Right cardiac atrium (tissue), 5 donors: ENCODE data around the gene VAV3. TPM values are rescaled to one million over a fixed set of nuclear protein-coding genes. Genes with fewer than 3 reads are reported as not detected.
"Not testable (repeated sequence)": the region's sequence is repeated elsewhere in the genome, so short reads cannot be mapped to it uniquely, and the experiment has no call there.

Experiments used
- ATAC-seq, 2 donors: fragments of 200-7000 bp; cut with Tn5 transposase; one replicate each; pipeline versions ENCODE4 v1.8.0 to v1.9.1; 2020; ENCODE audit warnings: moderate library complexity in 2 of 2, mild to moderate bottlenecking in 1 of 2
- DNase-seq, 3 donors: peaks; one replicate each; pipeline ENCODE4 v3.0.0-alpha.2; 2020
- H3K27ac ChIP-seq: one replicate; pipeline ENCODE4 v1.5.1; 2013; ENCODE audit warnings: mild to moderate bottlenecking, low read length, control low read depth, moderate library complexity
- H3K27me3 ChIP-seq: one replicate; pipeline ENCODE4 v1.6.1; 2013; ENCODE audit not compliant: control insufficient read depth, insufficient read depth
- H3K4me1 ChIP-seq: one replicate; pipeline ENCODE4 v1.6.1; 2013; ENCODE audit warnings: low read length; ENCODE audit not compliant: control insufficient read depth, insufficient read depth
- H3K4me3 ChIP-seq: one replicate; pipeline ENCODE4 v1.5.1; 2013; ENCODE audit warnings: low read length, control low read depth
- H3K9me3 ChIP-seq: one replicate; pipeline ENCODE4 v1.6.1; 2013; ENCODE audit warnings: low read length; ENCODE audit not compliant: control insufficient read depth
- WGBS: extraction: QIAGEN DNeasy Blood & Tissue Kit; methylation state at CpG from one replicate; pipeline ENCODE4 v1.1.7; 2013; 5-methylcytosine and 5-hydroxymethylcytosine counted together
- intact Hi-C, 4 donors: fragments of 100-400 bp; cut with DNase I; formaldehyde crosslinking; loops; one replicate each; pipeline versions ENCODE4 v1.11.0 to v1.14.0; 2022 to 2023
- polyA plus RNA-seq: library from polyadenylated mRNA; stranded (reverse); fragments of 200-250 nt; gene quantifications from one replicate; pipeline ENCODE4 v1.2.3, GENCODE V29; 2013
- total RNA-seq, 4 donors: library from RNA; stranded (reverse); fragmentation: NEBNext Ultra II Directional; extraction: Animal tissue kit (Norgen Biotek cat#: 25700); gene quantifications; one replicate each; pipeline ENCODE4 v1.2.1, GENCODE V29; 2021
- donor health status: healthy with polysubstance abuse.
- donor health status: DM: no; HTN: yes; CAD: no.
- donor health status: DM: no; HTN: no; CAD: no.
- donor health status: DM: no; HTN: yes; CAD: no; lungs with severe emphysema.
- donor health status: DM: yes; HTN: yes; CAD: no.

The VAV3 gene
- total and polyA plus RNA-seq, 5 donors, result 0.79 to 4.0 (median 2.7) TPM

DNA sequence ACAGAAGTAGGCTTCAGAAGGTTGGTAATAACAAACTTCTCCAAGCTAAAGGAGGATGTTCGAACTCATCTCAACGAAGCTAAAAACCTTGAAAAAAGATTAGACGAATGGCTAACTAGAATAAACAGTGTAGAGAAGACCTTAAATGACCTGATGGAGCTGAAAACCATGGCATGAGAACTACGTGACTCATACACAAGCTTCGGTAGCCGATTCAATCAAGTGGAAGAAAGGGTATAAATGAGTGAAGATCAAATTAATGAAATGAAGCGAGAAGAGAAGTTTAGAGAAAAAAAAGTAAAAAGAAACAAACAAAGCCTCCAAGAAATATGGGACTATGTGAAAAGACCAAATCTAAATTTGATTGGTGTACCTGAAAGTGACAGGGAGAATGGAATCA, 231.6 kb downstream of the VAV3 start:
- DNase-seq, H3K4me3 ChIP-seq, H3K4me1 ChIP-seq, H3K27me3 ChIP-seq, H3K9me3 ChIP-seq, H3K27ac ChIP-seq, intact Hi-C loops, ATAC-seq: not testable (repeated sequence)
- 95% methylated on average over 7 of the region's 7 CpGs for WGBS

DNA sequence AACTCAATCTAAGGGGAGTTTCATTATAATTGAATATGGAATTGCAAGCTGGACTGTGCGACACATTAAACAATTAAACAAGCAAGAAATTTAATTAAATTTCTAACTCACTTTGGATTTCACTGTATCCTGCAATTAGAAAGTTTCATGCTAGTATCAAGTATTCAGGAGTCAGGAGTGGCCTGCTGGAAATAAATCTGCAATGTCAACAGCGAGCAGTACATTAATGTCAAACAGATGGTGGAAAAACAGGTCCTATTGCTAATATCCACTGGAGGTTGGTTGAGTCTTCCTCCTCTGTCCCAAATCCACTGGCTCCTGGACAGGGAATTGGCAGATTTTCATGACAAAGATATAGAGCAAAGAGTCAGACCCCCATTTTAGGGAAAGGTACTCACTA, 237.1 kb downstream of the VAV3 start:
- no peak overlapping the region for H3K4me3 ChIP-seq
- H3K9me3 ChIP-seq, result no peaks in the 10 kb centered on the region
- H3K27ac ChIP-seq, result no peak overlapping the region
- DNase-seq, result no peak
- intact Hi-C loops, result no loop called here
- no peaks in the 10 kb centered on the region for H3K4me1 ChIP-seq
- H3K27me3 ChIP-seq, result no peaks in the 10 kb centered on the region
- 98% methylated on average over 2 of the region's 2 CpGs for WGBS
- no peak for ATAC-seq

DNA sequence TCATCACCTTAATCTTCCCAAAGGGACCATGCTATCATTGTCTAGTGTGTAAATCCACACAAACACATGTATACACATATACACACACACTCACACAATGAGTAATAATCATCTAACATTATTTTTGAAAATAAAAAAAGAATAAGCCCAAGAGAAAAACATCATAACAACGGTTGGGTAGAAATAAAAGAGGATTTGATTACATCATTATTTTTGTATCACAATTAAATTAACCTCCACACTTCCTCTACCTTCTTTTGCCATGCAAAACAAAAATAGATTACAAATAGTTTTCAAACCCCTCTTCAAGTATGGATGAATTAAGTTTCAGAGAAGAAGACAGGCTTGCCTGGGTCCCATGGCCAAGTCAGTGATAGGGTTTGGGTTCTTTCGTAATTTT, 238.1 kb downstream of the VAV3 start:
- H3K27ac ChIP-seq, result no peak overlapping the region
- no peak for ATAC-seq
- H3K4me1 ChIP-seq, result no peaks in the 10 kb centered on the region
- H3K4me3 ChIP-seq, result no peak overlapping the region
- no peaks in the 10 kb centered on the region for H3K27me3 ChIP-seq
- intact Hi-C loops, result no loop called here
- WGBS, result 79% methylated on average over 2 of the region's 2 CpGs
- no peak for DNase-seq
- no peaks in the 10 kb centered on the region for H3K9me3 ChIP-seq

- no peak for ATAC-seq
- 74% methylated on average over 1 of the region's 1 CpG for WGBS
- H3K4me3 ChIP-seq, result no peak overlapping the region
Observed at GRCh38 chr1:107724648-107725047, 240.3 kb downstream of the VAV3 start.

DNA sequence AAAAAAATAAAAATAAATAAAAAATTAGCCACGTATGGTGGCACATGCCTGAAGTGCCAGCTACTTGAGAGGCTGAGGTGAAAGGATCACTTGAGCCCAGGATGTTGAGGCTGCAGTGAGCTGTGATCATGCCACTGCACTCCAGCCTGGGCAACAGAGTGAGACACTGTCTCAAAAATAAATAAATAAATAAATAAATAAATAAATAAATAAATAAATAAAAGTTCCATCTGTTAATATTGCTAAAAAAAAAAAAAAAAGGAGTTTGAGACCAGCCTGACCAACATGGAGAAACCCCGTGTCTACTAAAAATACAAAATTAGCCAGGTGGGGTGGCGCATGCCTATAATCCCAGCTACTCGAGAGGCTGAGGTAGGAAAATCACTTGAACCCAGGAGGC, 244.8 kb downstream of the VAV3 start:
- H3K4me3 ChIP-seq, H3K27ac ChIP-seq, ATAC-seq, H3K27me3 ChIP-seq, H3K9me3 ChIP-seq, intact Hi-C loops, H3K4me1 ChIP-seq, DNase-seq: not testable (repeated sequence)
- 98% methylated on average over 4 of the region's 4 CpGs for WGBS

More at GRCh38 chr1:107724648-107725047, 240.3 kb downstream of the VAV3 start:
- Histone ChIP-seq H3K27ac (no peak overlapping the region), H3K9me3 (no peaks in the 10 kb centered on the region), H3K4me1 (no peaks in the 10 kb centered on the region), H3K27me3 (no peaks in the 10 kb centered on the region)
- intact Hi-C loops, result no loop called here
- no peak for DNase-seq

DNA sequence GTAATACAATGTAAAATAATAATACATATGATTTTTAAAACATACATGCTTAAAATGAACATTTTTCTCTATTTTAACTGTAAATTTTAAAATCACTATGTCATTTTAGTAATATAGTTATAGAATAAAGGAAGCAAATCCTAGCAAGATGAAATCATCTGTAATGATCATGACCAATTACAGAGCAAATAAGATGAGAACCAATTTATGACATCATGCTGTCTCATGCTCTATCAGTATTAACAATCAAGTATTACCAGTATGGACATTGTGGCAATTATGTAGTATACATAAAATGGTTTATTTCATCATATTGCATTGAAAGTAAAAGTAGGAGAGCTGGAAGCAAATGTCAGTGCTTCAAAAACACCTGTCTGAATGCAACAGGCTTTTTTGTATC, 255.0 kb downstream of the VAV3 start:
- intact Hi-C loops, result no loop called here
- no peaks in the 10 kb centered on the region for H3K4me1 ChIP-seq
- no peak for ATAC-seq
- DNase-seq, result no peak
- no peaks in the 10 kb centered on the region for H3K9me3 ChIP-seq
- no peak overlapping the region for H3K27ac ChIP-seq
- no peak overlapping the region for H3K4me3 ChIP-seq
- H3K27me3 ChIP-seq, result no peaks in the 10 kb centered on the region

- Histone ChIP-seq H3K9me3 (no peaks in the 10 kb centered on the region), H3K27me3 (no peaks in the 10 kb centered on the region), H3K27ac (no peak overlapping the region), H3K4me3 (no peak overlapping the region), H3K4me1 (no peaks in the 10 kb centered on the region)
- WGBS, result 84% methylated on average over 2 of the region's 2 CpGs
- intact Hi-C loops, result no loop called here
- no peak for ATAC-seq
- DNase-seq, result no peak
Observed at GRCh38 chr1:107707111-107707510, 257.9 kb downstream of the VAV3 start.

GRCh38 chr1:107706182-107706581, 258.8 kb downstream of the VAV3 start:
- no peak for DNase-seq
- 79% methylated on average over 6 of the region's 6 CpGs for WGBS
- no peaks in the 10 kb centered on the region for H3K9me3 ChIP-seq
- intact Hi-C loops, result no loop called here
- H3K27me3 ChIP-seq, result no peaks in the 10 kb centered on the region
- no peak overlapping the region for H3K27ac ChIP-seq
- H3K4me3 ChIP-seq, result no peak overlapping the region
- no peaks in the 10 kb centered on the region for H3K4me1 ChIP-seq
- ATAC-seq, result no peak

DNA sequence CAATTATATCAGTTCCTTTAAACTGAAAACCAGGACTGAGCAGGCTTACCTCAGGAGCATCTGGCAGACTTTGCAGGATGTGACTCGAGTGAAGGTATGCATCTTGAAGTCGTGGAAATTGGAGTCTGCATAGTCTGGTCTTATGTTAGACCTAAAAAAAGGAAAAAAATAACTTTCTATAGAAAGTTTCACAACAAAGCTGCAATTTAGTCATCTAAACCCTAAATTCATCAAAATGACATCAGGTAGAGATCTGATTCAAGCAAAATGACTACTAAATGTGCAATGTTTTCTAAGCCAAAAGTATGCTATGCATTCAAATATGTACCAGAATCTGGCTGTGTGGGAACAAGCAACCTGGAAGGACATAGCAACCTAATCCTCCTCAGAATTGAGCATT, 260.1 kb downstream of the VAV3 start:
- 76% methylated on average over 2 of the region's 2 CpGs for WGBS
- Histone ChIP-seq H3K27ac (no peak overlapping the region), H3K4me1 (no peaks in the 10 kb centered on the region), H3K27me3 (no peaks in the 10 kb centered on the region), H3K4me3 (no peak overlapping the region), H3K9me3 (no peaks in the 10 kb centered on the region)
- DNase-seq (no peak), ATAC-seq (no peak)
- intact Hi-C loops, result no loop called here

DNA sequence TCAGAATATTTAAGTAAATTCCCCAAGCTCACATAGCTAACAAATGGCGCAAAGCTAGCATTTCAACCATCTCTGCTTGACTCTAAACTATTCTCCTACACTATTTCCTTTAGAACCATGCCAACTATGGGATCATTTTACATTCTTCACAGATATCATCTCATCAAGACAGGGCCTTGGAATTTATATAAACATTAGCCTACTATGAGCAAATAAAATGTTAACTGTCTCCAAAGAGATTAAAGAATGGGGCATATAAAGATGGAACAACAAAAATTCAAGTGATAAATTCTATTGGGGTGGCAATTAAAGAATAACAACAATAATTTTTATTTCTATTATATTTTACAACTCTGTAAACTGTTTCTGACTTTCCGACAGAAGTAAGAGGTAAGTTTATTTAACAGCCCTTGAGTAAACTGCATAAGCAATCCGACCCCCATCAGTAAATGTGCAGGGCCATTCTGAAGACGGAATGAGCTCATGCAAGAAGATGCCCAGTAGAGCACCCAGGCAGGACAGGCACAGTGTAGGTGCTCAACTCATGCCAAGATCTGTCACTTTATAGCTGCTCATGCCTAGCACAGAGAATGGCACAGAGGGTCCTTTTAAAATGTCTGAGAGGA, 261.9 kb downstream of the VAV3 start:
- H3K4me3 ChIP-seq, result no peak overlapping the region
- ATAC-seq (no peak), DNase-seq (no peak)
- no peaks in the 10 kb centered on the region for H3K4me1 ChIP-seq
- no peak overlapping the region for H3K27ac ChIP-seq
- H3K9me3 ChIP-seq, result no peaks in the 10 kb centered on the region
- intact Hi-C loops, result no loop called here
- H3K27me3 ChIP-seq, result no peaks in the 10 kb centered on the region
- WGBS, result 81% methylated on average over 4 of the region's 4 CpGs

DNA sequence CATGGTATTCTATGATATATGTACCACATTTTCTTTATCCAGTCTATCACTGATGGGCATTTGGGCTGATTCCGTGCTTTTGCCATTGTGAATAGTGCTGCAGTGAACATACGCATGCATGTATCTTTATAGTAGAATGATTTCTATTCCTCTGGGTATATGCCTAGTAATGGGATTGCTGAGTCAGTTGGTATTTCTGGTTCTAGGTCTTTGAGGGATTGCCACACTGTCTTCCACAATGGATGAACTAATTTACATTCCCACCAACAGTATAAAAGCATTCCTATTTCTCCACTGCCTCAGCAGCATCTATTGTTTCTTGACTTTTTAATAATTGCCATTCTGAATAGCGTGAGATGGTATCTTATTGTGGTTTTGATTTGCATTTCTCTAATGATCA, 264.3 kb downstream of the VAV3 start:
- H3K9me3 ChIP-seq, H3K4me3 ChIP-seq, ATAC-seq, H3K27me3 ChIP-seq, intact Hi-C loops, H3K4me1 ChIP-seq, H3K27ac ChIP-seq, DNase-seq: not testable (repeated sequence)
- 78% methylated on average over 3 of the region's 3 CpGs for WGBS

DNA sequence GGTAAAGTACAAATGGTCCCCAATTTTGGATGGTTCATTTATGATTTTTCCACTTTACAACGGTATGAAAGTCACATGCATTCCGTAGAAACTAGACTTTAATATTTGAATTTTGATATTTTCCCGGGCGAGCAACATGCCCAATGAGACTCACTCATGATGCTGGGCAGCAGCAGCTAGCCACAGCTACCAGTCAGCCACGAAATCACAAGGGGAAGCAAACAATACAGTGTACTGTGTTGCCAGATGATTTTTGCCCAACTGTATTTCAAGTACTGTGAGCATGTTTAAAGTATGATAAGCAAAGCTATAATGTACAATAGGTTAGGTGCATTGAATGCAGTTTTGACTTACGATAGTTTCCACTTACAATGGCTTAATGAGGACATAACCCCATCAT, 266.8 kb downstream of the VAV3 start:
- intact Hi-C loops, result no loop called here
- 92% methylated on average over 6 of the region's 6 CpGs for WGBS
- no peak for ATAC-seq
- Histone ChIP-seq H3K27me3 (no peaks in the 10 kb centered on the region), H3K4me1 (no peaks in the 10 kb centered on the region), H3K9me3 (no peaks in the 10 kb centered on the region), H3K4me3 (no peak overlapping the region), H3K27ac (no peak overlapping the region)
- no peak for DNase-seq
